Memory B cell (primary cell): ENCODE measurements around the gene KLHL29.
A peak's percentile ranks its signal among the peaks of the same experiment; 100 is the strongest.

Experiments used
- ATAC-seq: fragments of 150-1000 bp; cut with Tn5 transposase; 2 replicates; pipeline ENCODE4 v1.10.0; 2021; ENCODE audit warnings: low read depth, mild to moderate bottlenecking, moderate library complexity
- DNase-seq, 2 donors: peaks; one replicate each; pipeline ENCODE4 v3.0.0; 2022; ENCODE audit warnings: low spot score in 2 of 2
- H3K27ac Mint-ChIP-seq: one replicate; pipeline ENCODE4 v1.8.0; 2022; ENCODE audit warnings: mild to moderate bottlenecking, moderate library complexity, mixed read lengths
- H3K27me3 Mint-ChIP-seq: one replicate; pipeline ENCODE4 v1.8.0; 2022; ENCODE audit warnings: mixed read lengths
- H3K36me3 Mint-ChIP-seq: one replicate; pipeline ENCODE4 v1.8.0; 2022; ENCODE audit warnings: mild to moderate bottlenecking, mixed read lengths
- H3K4me1 Mint-ChIP-seq: one replicate; pipeline ENCODE4 v1.8.0; 2022; ENCODE audit warnings: mixed read lengths
- H3K4me3 Mint-ChIP-seq: one replicate; pipeline ENCODE4 v1.8.0; 2022; ENCODE audit warnings: mild to moderate bottlenecking, moderate library complexity, mixed read lengths
- H3K9me3 Mint-ChIP-seq: one replicate; pipeline ENCODE4 v1.8.0; 2022; ENCODE audit warnings: mixed read lengths

KLHL29 gene

GRCh38 chr2:23657371-23657770 lies 272.4 kb downstream of the KLHL29 start:
- DNase-seq (no peak), ATAC-seq (no peak)
- H3K4me1 Mint-ChIP-seq, result no peaks in the 10 kb centered on the region
- H3K27me3 Mint-ChIP-seq, result peaks cover 5% of the 10 kb centered on the region
- H3K4me3 Mint-ChIP-seq, result no peak overlapping the region
- no peaks in the 10 kb centered on the region for H3K9me3 Mint-ChIP-seq
- H3K27ac Mint-ChIP-seq, result no peak overlapping the region
- H3K36me3 Mint-ChIP-seq, result peaks cover 8% of the 10 kb centered on the region

- DNase-seq, result no peak
- Mint-ChIP-seq H3K27ac (no peak overlapping the region), H3K36me3 (peaks cover 7% of the 10 kb centered on the region), H3K9me3 (no peaks in the 10 kb centered on the region), H3K27me3 (peaks cover 5% of the 10 kb centered on the region), H3K4me3 (no peak overlapping the region), H3K4me1 (no peaks in the 10 kb centered on the region)
- ATAC-seq, result no peak
Observed at GRCh38 chr2:23657934-23658333, 273.0 kb downstream of the KLHL29 start.

- H3K27ac Mint-ChIP-seq, result no peak overlapping the region
- H3K27me3 Mint-ChIP-seq, result peaks cover 5% of the 10 kb centered on the region
- ATAC-seq (no peak), DNase-seq (no peak)
- H3K36me3 Mint-ChIP-seq, result peaks cover 2% of the 10 kb centered on the region
- no peaks in the 10 kb centered on the region for H3K9me3 Mint-ChIP-seq
- H3K4me1 Mint-ChIP-seq, result no peaks in the 10 kb centered on the region
- H3K4me3 Mint-ChIP-seq, result no peak overlapping the region
Observed at GRCh38 chr2:23658466-23658942, 273.5 kb downstream of the KLHL29 start.

GRCh38 chr2:23659328-23659727 lies 274.3 kb downstream of the KLHL29 start:
- Mint-ChIP-seq H3K27me3 (peaks cover 5% of the 10 kb centered on the region), H3K4me3 (no peak overlapping the region), H3K27ac (no peak overlapping the region), H3K4me1 (no peaks in the 10 kb centered on the region), H3K36me3 (peaks cover 2% of the 10 kb centered on the region), H3K9me3 (no peaks in the 10 kb centered on the region)
- ATAC-seq, result no peak
- DNase-seq, result no peak

- H3K36me3 Mint-ChIP-seq, result peaks cover 2% of the 10 kb centered on the region
- no peak overlapping the region for H3K4me3 Mint-ChIP-seq
- no peaks in the 10 kb centered on the region for H3K4me1 Mint-ChIP-seq
- H3K27me3 Mint-ChIP-seq, result peaks cover 5% of the 10 kb centered on the region
- H3K27ac Mint-ChIP-seq, result no peak overlapping the region
- no peaks in the 10 kb centered on the region for H3K9me3 Mint-ChIP-seq
- DNase-seq, result no peak
- ATAC-seq, result no peak
Observed at GRCh38 chr2:23659773-23660172, 274.8 kb downstream of the KLHL29 start.

GRCh38 chr2:23660237-23660636 lies 275.3 kb downstream of the KLHL29 start:
- Mint-ChIP-seq H3K27ac (no peak overlapping the region), H3K4me3 (no peak overlapping the region), H3K9me3 (no peaks in the 10 kb centered on the region), H3K27me3 (peaks cover 5% of the 10 kb centered on the region), H3K4me1 (no peaks in the 10 kb centered on the region), H3K36me3 (peaks cover 2% of the 10 kb centered on the region)
- no peak for ATAC-seq
- DNase-seq, result no peak

GRCh38 chr2:23661276-23662050 lies 276.5 kb downstream of the KLHL29 start:
- ATAC-seq (no peak), DNase-seq (no peak)
- H3K27me3 Mint-ChIP-seq, result peaks cover 5% of the 10 kb centered on the region
- no peak overlapping the region for H3K27ac Mint-ChIP-seq
- no peaks in the 10 kb centered on the region for H3K4me1 Mint-ChIP-seq
- no peak overlapping the region for H3K4me3 Mint-ChIP-seq
- peaks cover 2% of the 10 kb centered on the region for H3K36me3 Mint-ChIP-seq
- no peaks in the 10 kb centered on the region for H3K9me3 Mint-ChIP-seq

- Mint-ChIP-seq H3K27me3 (peaks cover 5% of the 10 kb centered on the region), H3K4me1 (no peaks in the 10 kb centered on the region), H3K4me3 (no peak overlapping the region), H3K27ac (no peak overlapping the region), H3K9me3 (no peaks in the 10 kb centered on the region), H3K36me3 (peaks cover 2% of the 10 kb centered on the region)
- no peak for ATAC-seq
- no peak for DNase-seq
Observed at GRCh38 chr2:23662466-23662865, 277.5 kb downstream of the KLHL29 start.

GRCh38 chr2:23662941-23663920 lies 278.3 kb downstream of the KLHL29 start:
- H3K4me1 Mint-ChIP-seq, result no peaks in the 10 kb centered on the region
- peaks cover 4% of the 10 kb centered on the region for H3K36me3 Mint-ChIP-seq
- ATAC-seq (peak; percentile 48), DNase-seq (no peak)
- H3K27ac Mint-ChIP-seq, result no peak overlapping the region
- no peaks in the 10 kb centered on the region for H3K9me3 Mint-ChIP-seq
- H3K27me3 Mint-ChIP-seq, result peaks cover 7% of the 10 kb centered on the region
- peak overlapping the region; percentile 21 for H3K4me3 Mint-ChIP-seq

- Mint-ChIP-seq H3K27me3 (peaks cover 8% of the 10 kb centered on the region), H3K27ac (no peak overlapping the region), H3K36me3 (peaks cover 4% of the 10 kb centered on the region), H3K9me3 (no peaks in the 10 kb centered on the region), H3K4me1 (no peaks in the 10 kb centered on the region), H3K4me3 (no peak overlapping the region)
- no peak for ATAC-seq
- DNase-seq, result no peak
Observed at GRCh38 chr2:23664066-23664788, 279.2 kb downstream of the KLHL29 start.

- no peak for ATAC-seq
Observed at GRCh38 chr2:23666241-23666979, 281.4 kb downstream of the KLHL29 start.

GRCh38 chr2:23666980-23667357 lies 282.0 kb downstream of the KLHL29 start:
- H3K27me3 Mint-ChIP-seq, result peaks cover 7% of the 10 kb centered on the region
- H3K27ac Mint-ChIP-seq, result no peak overlapping the region
- ATAC-seq (no peak), DNase-seq (no peak)
- H3K4me3 Mint-ChIP-seq, result no peak overlapping the region
- H3K36me3 Mint-ChIP-seq, result peaks cover 2% of the 10 kb centered on the region
- H3K9me3 Mint-ChIP-seq, result no peaks in the 10 kb centered on the region
- no peaks in the 10 kb centered on the region for H3K4me1 Mint-ChIP-seq

More at GRCh38 chr2:23666241-23666979, 281.4 kb downstream of the KLHL29 start:
- Mint-ChIP-seq H3K27me3 (peaks cover 7% of the 10 kb centered on the region), H3K27ac (no peak overlapping the region), H3K9me3 (no peaks in the 10 kb centered on the region), H3K4me1 (no peaks in the 10 kb centered on the region), H3K4me3 (no peak overlapping the region), H3K36me3 (peaks cover 2% of the 10 kb centered on the region)
- DNase-seq, result no peak

GRCh38 chr2:23668756-23669304 lies 283.9 kb downstream of the KLHL29 start:
- no peak overlapping the region for H3K4me3 Mint-ChIP-seq

More at GRCh38 chr2:23668756-23669304, 283.9 kb downstream of the KLHL29 start:
- no peak for DNase-seq
- no peaks in the 10 kb centered on the region for H3K4me1 Mint-ChIP-seq
- H3K27ac Mint-ChIP-seq, result no peak overlapping the region
- peaks cover 2% of the 10 kb centered on the region for H3K36me3 Mint-ChIP-seq
- H3K9me3 Mint-ChIP-seq, result no peaks in the 10 kb centered on the region
- no peak for ATAC-seq
- H3K27me3 Mint-ChIP-seq, result peaks cover 6% of the 10 kb centered on the region
